ENCODE measurements around the gene CBFB.

DNA sequence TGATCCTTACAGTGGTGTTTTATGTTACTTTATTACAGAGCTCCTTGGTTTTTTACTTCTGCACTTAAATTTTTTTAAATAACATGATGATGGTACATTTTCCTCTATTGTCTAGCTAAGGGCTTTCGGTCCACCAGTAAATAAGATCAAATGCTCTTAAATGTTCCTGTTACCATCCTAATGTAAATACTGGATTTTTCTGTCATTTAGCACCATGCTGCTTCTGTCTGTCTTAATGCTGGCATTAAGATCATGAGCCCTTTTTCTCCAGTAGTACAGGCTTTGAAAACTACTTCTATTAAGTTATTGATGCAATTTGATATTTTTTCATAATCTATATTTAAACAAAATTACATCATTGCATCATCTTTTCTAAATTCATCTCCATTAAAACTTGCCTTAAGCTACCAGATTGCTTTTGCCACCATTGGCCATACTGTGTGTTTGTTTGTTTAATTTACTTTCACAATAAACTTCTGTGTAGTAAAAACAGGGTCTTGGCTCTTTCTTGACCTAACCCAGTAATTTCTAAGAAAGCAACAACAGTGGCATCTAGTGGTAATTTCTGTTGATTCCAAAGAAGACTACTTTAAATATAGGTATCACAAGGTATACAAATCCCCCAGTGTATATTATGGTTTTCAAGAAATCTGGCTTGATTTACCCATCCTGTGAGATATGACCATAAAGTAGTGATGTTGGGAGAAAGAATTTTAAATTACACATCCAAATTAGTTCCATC, 71.8 kb downstream of the CBFB start:
- TF ChIP-seq, protein P1, sequence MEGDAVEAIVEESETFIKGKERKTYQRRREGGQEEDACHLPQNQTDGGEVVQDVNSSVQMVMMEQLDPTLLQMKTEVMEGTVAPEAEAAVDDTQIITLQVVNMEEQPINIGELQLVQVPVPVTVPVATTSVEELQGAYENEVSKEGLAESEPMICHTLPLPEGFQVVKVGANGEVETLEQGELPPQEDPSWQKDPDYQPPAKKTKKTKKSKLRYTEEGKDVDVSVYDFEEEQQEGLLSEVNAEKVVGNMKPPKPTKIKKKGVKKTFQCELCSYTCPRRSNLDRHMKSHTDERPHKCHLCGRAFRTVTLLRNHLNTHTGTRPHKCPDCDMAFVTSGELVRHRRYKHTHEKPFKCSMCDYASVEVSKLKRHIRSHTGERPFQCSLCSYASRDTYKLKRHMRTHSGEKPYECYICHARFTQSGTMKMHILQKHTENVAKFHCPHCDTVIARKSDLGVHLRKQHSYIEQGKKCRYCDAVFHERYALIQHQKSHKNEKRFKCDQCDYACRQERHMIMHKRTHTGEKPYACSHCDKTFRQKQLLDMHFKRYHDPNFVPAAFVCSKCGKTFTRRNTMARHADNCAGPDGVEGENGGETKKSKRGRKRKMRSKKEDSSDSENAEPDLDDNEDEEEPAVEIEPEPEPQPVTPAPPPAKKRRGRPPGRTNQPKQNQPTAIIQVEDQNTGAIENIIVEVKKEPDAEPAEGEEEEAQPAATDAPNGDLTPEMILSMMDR (IDR thresholded peaks at IDR 0.05): no peak
- TF ChIP-seq POLR2A (IDR thresholded peaks at IDR 0.05) (no peak), EP300 (IDR thresholded peaks at IDR 0.05; ENCODE audit: low read depth) (no peak), POLR2AphosphoS5 (IDR thresholded peaks at IDR 0.05) (no peak)

Measured in transverse colon (tissue), 4 donors.